ENCODE results near the gene MCM5.

Gene MCM5

GRCh38 chr22:35399678-35400500 is at the start of gene MCM5:
TSS of gene MCM5 (plus strand) at chr22:35400140. CDS start at chr22:35400439, 299 bp downstream.
- H3K36me3 ChIP-seq (ENCODE audit: insufficient read depth, low read length) = peaks cover 38% of the 10 kb centered on the region
- H3K4me3 ChIP-seq (ENCODE audit: low read depth, low read length, poor library complexity, severe bottlenecking) = peak within 1 kb of the TSS; percentile 90
- H3K9me2 ChIP-seq (ENCODE audit: low read depth, low read length) = no peaks in the 10 kb centered on the region
- H3K4me1 ChIP-seq (ENCODE audit: insufficient read depth, low read length, severe bottlenecking) = peaks cover 59% of the 10 kb centered on the region
- no peaks in the 10 kb centered on the region for H3F3A ChIP-seq (ENCODE audit: insufficient read depth, low read length)
- H3K4me2 ChIP-seq (ENCODE audit: low read length) = peak within 1 kb of the TSS; percentile 97
- H3K79me2 ChIP-seq (ENCODE audit: insufficient read depth, low read length) = peaks cover 13% of the 10 kb centered on the region
- no peaks in the 10 kb centered on the region for H3K27me3 ChIP-seq (ENCODE audit: insufficient read depth, low read length)
- no peaks in the 10 kb centered on the region for H4K20me1 ChIP-seq (ENCODE audit: insufficient read depth, low read length)
- TF ChIP-seq CTCF (IDR thresholded peaks at IDR 0.05; ENCODE audit: low read length) (no peak), EZH2 (IDR thresholded peaks at IDR 0.05; ENCODE audit: borderline replicate concordance, low read length) (no peak)
- H2AFZ ChIP-seq (ENCODE audit: low read length) = no peak within 1 kb of the TSS
- peak within 1 kb of the TSS; percentile 96 for H3K27ac ChIP-seq (ENCODE audit: low read depth, low read length, poor library complexity, severe bottlenecking)
- H3K9ac ChIP-seq (ENCODE audit: low read length) = peak within 1 kb of the TSS; percentile 99
- H3K9me3 ChIP-seq (ENCODE audit: low read length) = no peaks in the 10 kb centered on the region

- Histone ChIP-seq H3K36me3 (ENCODE audit: insufficient read depth, low read length) (no peaks in the 10 kb centered on the region), H3K4me2 (ENCODE audit: low read length) (peak overlapping the region; percentile 76), H4K20me1 (ENCODE audit: insufficient read depth, low read length) (no peaks in the 10 kb centered on the region), H3K4me1 (ENCODE audit: insufficient read depth, low read length, severe bottlenecking) (peaks cover 70% of the 10 kb centered on the region), H3F3A (ENCODE audit: insufficient read depth, low read length) (no peaks in the 10 kb centered on the region), H3K4me3 (ENCODE audit: low read depth, low read length, poor library complexity, severe bottlenecking) (peak overlapping the region; percentile 61), H3K9ac (ENCODE audit: low read length) (peak overlapping the region; percentile 79), H2AFZ (ENCODE audit: low read length) (no peak overlapping the region), H3K27me3 (ENCODE audit: insufficient read depth, low read length) (no peaks in the 10 kb centered on the region), H3K79me2 (ENCODE audit: insufficient read depth, low read length) (no peaks in the 10 kb centered on the region), H3K9me2 (ENCODE audit: low read depth, low read length) (no peaks in the 10 kb centered on the region), H3K27ac (ENCODE audit: low read depth, low read length, poor library complexity, severe bottlenecking) (peak overlapping the region; percentile 98), H3K9me3 (ENCODE audit: low read length) (no peaks in the 10 kb centered on the region)
- peak; percentile 66 for TF ChIP-seq CTCF (IDR thresholded peaks at IDR 0.05; ENCODE audit: low read length)
- no peak for TF ChIP-seq EZH2 (IDR thresholded peaks at IDR 0.05; ENCODE audit: borderline replicate concordance, low read length)
Observed at GRCh38 chr22:35350539-35351503, 49.1 kb upstream of the MCM5 start.

- H2AFZ ChIP-seq (ENCODE audit: low read length) = no peak overlapping the region
- H3K9ac ChIP-seq (ENCODE audit: low read length) = peak overlapping the region; percentile 79; the same call in 1 of the 2 replicates
- no peaks in the 10 kb centered on the region for H3K36me3 ChIP-seq (ENCODE audit: insufficient read depth, low read length)
- H4K20me1 ChIP-seq (ENCODE audit: insufficient read depth, low read length) = no peaks in the 10 kb centered on the region
- no peaks in the 10 kb centered on the region for H3K79me2 ChIP-seq (ENCODE audit: insufficient read depth, low read length)
- no peaks in the 10 kb centered on the region for H3F3A ChIP-seq (ENCODE audit: insufficient read depth, low read length)
- TF ChIP-seq CTCF (IDR thresholded peaks at IDR 0.05; ENCODE audit: low read length) (peak; percentile 56), EZH2 (IDR thresholded peaks at IDR 0.05; ENCODE audit: borderline replicate concordance, low read length) (no peak)
- H3K4me2 ChIP-seq (ENCODE audit: low read length) = peak overlapping the region; percentile 76
- no peaks in the 10 kb centered on the region for H3K9me3 ChIP-seq (ENCODE audit: low read length)
- peak overlapping the region; percentile 35 for H3K4me3 ChIP-seq (ENCODE audit: low read depth, low read length, poor library complexity, severe bottlenecking)
- H3K4me1 ChIP-seq (ENCODE audit: insufficient read depth, low read length, severe bottlenecking) = peaks cover 66% of the 10 kb centered on the region
- no peaks in the 10 kb centered on the region for H3K9me2 ChIP-seq (ENCODE audit: low read depth, low read length)
- H3K27ac ChIP-seq (ENCODE audit: low read depth, low read length, poor library complexity, severe bottlenecking) = peak overlapping the region; percentile 98
- H3K27me3 ChIP-seq (ENCODE audit: insufficient read depth, low read length) = no peaks in the 10 kb centered on the region
Observed at GRCh38 chr22:35352214-35353111, 47.5 kb upstream of the MCM5 start.
